ENCODE data around the gene CYP4F2. TPM values are rescaled to one million over a fixed set of nuclear protein-coding genes. Genes with fewer than 3 reads are reported as not detected.

Gene CYP4F2, protein sequence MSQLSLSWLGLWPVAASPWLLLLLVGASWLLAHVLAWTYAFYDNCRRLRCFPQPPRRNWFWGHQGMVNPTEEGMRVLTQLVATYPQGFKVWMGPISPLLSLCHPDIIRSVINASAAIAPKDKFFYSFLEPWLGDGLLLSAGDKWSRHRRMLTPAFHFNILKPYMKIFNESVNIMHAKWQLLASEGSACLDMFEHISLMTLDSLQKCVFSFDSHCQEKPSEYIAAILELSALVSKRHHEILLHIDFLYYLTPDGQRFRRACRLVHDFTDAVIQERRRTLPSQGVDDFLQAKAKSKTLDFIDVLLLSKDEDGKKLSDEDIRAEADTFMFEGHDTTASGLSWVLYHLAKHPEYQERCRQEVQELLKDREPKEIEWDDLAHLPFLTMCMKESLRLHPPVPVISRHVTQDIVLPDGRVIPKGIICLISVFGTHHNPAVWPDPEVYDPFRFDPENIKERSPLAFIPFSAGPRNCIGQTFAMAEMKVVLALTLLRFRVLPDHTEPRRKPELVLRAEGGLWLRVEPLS
- not detected for total RNA-seq

GRCh38 chr19:15897738-15898276 is at the start of gene CYP4F2:
Gene CYP4F2, minus strand, starts transcription at chr19:15898074. Its CDS starts 463 bp downstream, at chr19:15897611.

DNA sequence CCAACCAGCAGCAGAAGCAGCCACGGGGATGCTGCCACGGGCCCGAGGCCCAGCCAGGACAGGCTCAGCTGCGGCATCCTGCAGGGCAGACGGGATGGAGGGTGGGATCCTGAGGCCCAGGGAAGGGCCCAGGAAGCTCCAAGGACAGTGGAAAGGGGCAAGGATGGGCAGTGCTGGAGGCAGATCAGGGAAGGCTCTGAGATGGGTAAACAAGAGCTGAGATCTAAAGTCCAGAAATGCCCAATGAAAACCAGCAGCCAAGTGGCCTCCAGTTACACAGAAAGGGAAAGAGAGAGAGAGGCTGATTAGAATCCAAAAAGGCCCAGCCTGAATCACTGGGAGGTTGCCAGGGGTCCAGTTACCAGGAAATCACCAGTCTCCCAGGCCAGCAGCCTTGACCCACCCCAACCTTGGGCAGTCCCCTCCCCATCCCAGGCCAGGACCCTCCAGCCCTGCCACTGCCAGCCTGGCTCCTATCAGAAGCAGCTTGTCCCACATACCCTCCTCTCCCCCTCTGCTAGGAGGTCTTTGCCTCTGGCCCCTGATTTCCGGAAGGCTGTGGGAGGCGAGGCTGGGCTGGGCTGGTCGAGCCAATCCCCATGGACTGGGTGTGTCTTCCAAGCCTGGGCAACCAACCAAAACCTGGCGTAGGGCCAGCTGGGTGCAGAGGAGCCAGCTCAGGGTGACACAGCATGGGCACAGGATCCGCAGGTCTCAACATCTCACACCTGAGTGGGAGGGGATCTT is 36.6 kb upstream of the CYP4F2 start, which contains the start of gene CYP4F11:
Gene CYP4F11, minus strand, starts transcription at position 198 of the 747 bp plus-strand sequence. Its CDS starts 121 bp downstream, at position 77.

Small RNAs within 50 kb of the gene (small RNA-seq; reads per million reads assigned to genes)
- gene CYP4F36P, result not detected

Other genes with a start within 250 kb of the CYP4F2 start
- gene CYP4F12, start 225.0 kb downstream of the CYP4F2 start, total RNA-seq, result 0.69 TPM
- not detected for gene OR10H2, start 170.1 kb downstream of the CYP4F2 start, total RNA-seq
- gene OR10H3, start 160.1 kb downstream of the CYP4F2 start, total RNA-seq, result not detected
- not detected for gene OR10H5, start 110.4 kb downstream of the CYP4F2 start, total RNA-seq
- not detected for gene OR10H1, start 82.4 kb downstream of the CYP4F2 start, total RNA-seq
- 0.23 TPM for gene CYP4F11, start 36.5 kb upstream of the CYP4F2 start, total RNA-seq
- not detected for gene OR10H4, start 50.9 kb upstream of the CYP4F2 start, total RNA-seq
- gene TPM4, start 178.4 kb upstream of the CYP4F2 start, total RNA-seq, result 106 TPM
- 42.2 TPM for gene RAB8A, start 213.8 kb upstream of the CYP4F2 start, total RNA-seq
- gene HSH2D, start 245.6 kb upstream of the CYP4F2 start, total RNA-seq, result not detected